HFFc6 (cell line): ENCODE data around the gene AXIN1. TPM values are rescaled to one million over a fixed set of nuclear protein-coding genes. Genes with fewer than 3 reads are reported as not detected.
"Not testable (repeated sequence)": the region's sequence is repeated elsewhere in the genome, so short reads cannot be mapped to it uniquely, and the experiment has no call there.

ENCODE experiments used
- DNase-seq: peaks from one replicate; pipeline ENCODE4 v3.0.0-alpha.2; 2018
- H3K27ac Mint-ChIP-seq: 2 replicates; pipeline ENCODE4 v1.8.0; 2020; ENCODE audit warnings: mild to moderate bottlenecking, mixed read lengths
- H3K27me3 Mint-ChIP-seq: 2 replicates; pipeline ENCODE4 v1.8.0; 2021; ENCODE audit warnings: mild to moderate bottlenecking, moderate library complexity, mixed read lengths; ENCODE audit not compliant: insufficient read depth
- H3K36me3 Mint-ChIP-seq: 2 replicates; pipeline ENCODE4 v1.8.0; 2021; ENCODE audit warnings: low read depth, mixed read lengths
- H3K4me1 Mint-ChIP-seq: 2 replicates; pipeline ENCODE4 v1.8.0; 2020; ENCODE audit warnings: low read depth, mixed read lengths
- H3K4me3 Mint-ChIP-seq: 2 replicates; pipeline ENCODE4 v1.8.0; 2020; ENCODE audit warnings: mild to moderate bottlenecking, moderate library complexity, mixed read lengths
- H3K9me3 Mint-ChIP-seq: 2 replicates; pipeline ENCODE4 v1.8.0; 2020; ENCODE audit warnings: mild to moderate bottlenecking, mixed read lengths
- CTCF ChIP-seq: fragments of 200-600 bp; sonication (generic); IDR thresholded peaks from 2 replicates; pipeline ENCODE4 v1.5.0; 2021; ENCODE audit warnings: antibody characterized with exemption, mild to moderate bottlenecking
- total RNA-seq, 6 experiments: library from RNA; stranded (reverse); fragmentation: NEBNext Ultra II Directional; extraction: Animal tissue kit (Norgen Biotek cat#: 25700); gene quantifications; 2 replicates in 1 of 6; 3 replicates in 5 of 6; pipeline ENCODE4 v1.2.3, GENCODE V29; 2021

The AXIN1 gene
- total RNA-seq, 6 experiments from 2014 or later = 13.6 to 16.7 (median 14.7) TPM

- H3K27me3 Mint-ChIP-seq = peaks cover 1% of the 10 kb centered on the region
- H3K4me1 Mint-ChIP-seq = peaks cover 10% of the 10 kb centered on the region
- no peak overlapping the region for H3K27ac Mint-ChIP-seq
- no peak for TF ChIP-seq CTCF
- H3K36me3 Mint-ChIP-seq = peaks cover 20% of the 10 kb centered on the region
- H3K4me3 Mint-ChIP-seq = no peak overlapping the region
- DNase-seq = no peak
- no peaks in the 10 kb centered on the region for H3K9me3 Mint-ChIP-seq
Observed at GRCh38 chr16:340370-341091, 12.0 kb downstream of the AXIN1 start.

GRCh38 chr16:339680-340079 is 12.8 kb downstream of the AXIN1 start:
- DNase-seq = no peak
- Mint-ChIP-seq H3K27ac (no peak overlapping the region), H3K27me3 (peaks cover 1% of the 10 kb centered on the region), H3K4me1 (peaks cover 16% of the 10 kb centered on the region), H3K9me3 (no peaks in the 10 kb centered on the region), H3K4me3 (no peak overlapping the region), H3K36me3 (peaks cover 11% of the 10 kb centered on the region)
- no peak for TF ChIP-seq CTCF

DNA sequence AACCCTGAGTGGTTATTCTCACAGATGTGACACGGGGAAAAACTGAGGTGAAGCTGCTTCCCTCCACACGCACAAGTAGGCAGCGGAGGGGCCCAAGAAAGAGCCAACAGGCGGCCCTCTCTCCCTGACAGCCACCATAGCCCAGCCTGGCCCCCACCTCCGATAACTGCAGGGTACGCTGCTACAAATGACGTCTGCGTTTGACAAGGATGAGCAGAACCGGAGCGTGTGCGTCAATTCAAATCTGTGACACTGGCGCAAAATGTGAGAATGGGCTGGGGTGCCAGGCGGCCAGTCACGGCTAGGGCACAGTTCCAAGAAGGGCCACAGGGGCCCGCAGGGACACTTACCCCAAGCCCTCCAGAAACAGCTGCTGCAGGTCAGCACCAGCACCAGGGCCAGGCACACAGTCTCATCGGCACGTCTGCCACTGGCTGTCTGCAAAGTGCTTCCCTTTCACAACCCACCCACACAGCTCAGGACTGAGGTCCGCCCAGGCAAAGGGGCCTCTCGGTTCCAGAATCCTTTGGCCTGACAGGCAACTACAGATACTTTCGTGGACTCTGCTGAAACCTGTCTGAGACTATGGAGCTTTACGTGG is 14.4 kb downstream of the AXIN1 start:
- Mint-ChIP-seq H3K27me3 (peaks cover 1% of the 10 kb centered on the region), H3K4me3 (no peak overlapping the region), H3K9me3 (no peaks in the 10 kb centered on the region), H3K36me3 (peaks cover 9% of the 10 kb centered on the region), H3K4me1 (peaks cover 23% of the 10 kb centered on the region), H3K27ac (no peak overlapping the region)
- DNase-seq = no peak
- TF ChIP-seq CTCF = no peak

DNA sequence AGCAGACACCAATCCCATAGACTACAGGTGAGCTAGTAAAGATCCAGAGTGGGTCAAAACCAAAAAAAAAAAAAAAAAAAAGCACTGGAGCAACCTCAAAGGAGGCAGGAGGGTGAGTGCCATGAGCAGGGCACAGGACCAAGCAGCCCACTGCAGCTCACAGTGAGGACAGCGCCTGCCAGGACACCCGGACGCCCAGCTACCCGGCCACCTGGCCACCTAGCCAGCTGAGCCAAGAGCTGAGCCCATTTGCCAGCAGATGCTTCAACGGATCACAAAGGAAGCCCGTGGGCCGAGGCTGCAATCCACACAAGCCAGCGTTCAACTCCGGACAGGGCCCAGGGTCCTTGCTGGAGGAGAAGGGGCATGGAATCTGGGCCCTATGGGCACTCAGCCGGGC is 15.1 kb downstream of the AXIN1 start:
- Mint-ChIP-seq H3K36me3 (peaks cover 8% of the 10 kb centered on the region), H3K27me3 (peaks cover 1% of the 10 kb centered on the region), H3K4me1 (peaks cover 27% of the 10 kb centered on the region), H3K4me3 (no peak overlapping the region), H3K9me3 (no peaks in the 10 kb centered on the region), H3K27ac (no peak overlapping the region)
- DNase-seq = no peak
- TF ChIP-seq CTCF = no peak

DNA sequence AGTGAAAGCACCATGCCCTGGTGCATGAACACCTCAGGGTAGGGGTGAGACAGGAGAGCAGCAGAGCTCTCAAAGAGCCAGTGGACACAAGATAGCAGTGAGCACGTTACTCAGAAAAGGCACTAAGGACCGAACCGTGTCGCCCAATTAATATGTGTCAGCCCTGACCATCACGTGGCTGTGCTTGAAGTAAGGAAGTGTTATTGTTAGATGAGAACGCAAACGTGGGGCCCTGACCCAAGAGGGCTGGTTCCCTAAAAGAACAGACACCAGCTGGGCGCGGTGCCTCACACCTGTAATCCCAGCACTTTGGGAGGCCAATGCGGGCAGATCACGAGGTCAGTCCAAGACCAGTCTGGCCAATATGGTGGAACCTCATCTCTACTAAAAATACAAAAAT is 16.3 kb downstream of the AXIN1 start:
- Mint-ChIP-seq H3K9me3 (no peaks in the 10 kb centered on the region), H3K4me3 (no peak overlapping the region), H3K4me1 (peaks cover 39% of the 10 kb centered on the region), H3K36me3 (no peaks in the 10 kb centered on the region), H3K27ac (no peak overlapping the region), H3K27me3 (peaks cover 1% of the 10 kb centered on the region)
- no peak for TF ChIP-seq CTCF
- no peak for DNase-seq

DNA sequence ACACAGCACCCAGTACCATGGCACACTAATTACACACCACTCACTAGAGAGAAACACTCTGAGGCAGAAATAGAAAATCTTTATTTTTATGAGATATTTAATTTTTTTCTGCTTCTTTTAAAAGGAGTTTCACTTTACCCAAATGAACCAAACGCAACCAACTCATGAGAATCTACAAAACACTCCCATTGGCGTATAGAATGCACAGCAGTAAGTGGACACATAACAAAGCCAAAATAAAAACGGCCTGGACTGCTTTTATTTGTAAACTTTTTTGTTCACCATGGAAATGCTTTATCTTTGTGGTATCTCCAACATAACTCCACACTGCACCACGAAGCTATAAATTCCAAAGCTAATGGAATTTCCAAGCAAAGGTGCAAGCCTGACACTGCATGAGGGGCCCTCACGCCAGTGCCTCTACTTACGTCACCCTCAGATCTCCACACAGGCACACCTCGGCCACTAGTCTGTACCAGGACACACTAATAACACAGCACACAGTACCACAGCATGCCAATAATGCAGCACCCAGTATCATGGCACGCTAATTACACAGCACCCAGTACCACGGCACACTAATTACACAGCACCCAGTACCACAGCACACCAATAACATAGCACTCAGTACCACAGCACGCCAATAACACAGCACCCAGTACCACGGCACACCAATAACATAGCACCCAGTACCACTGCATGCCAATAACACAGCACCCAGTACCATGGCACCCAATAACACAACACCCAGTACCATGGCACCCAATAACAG is 17.5 kb downstream of the AXIN1 start:
- not testable (repeated sequence) for H3K4me3 Mint-ChIP-seq, H3K27ac Mint-ChIP-seq, H3K27me3 Mint-ChIP-seq, H3K36me3 Mint-ChIP-seq, H3K9me3 Mint-ChIP-seq
- H3K4me1 Mint-ChIP-seq = peaks cover 49% of the 10 kb centered on the region
- DNase-seq = peak; percentile 42

DNA sequence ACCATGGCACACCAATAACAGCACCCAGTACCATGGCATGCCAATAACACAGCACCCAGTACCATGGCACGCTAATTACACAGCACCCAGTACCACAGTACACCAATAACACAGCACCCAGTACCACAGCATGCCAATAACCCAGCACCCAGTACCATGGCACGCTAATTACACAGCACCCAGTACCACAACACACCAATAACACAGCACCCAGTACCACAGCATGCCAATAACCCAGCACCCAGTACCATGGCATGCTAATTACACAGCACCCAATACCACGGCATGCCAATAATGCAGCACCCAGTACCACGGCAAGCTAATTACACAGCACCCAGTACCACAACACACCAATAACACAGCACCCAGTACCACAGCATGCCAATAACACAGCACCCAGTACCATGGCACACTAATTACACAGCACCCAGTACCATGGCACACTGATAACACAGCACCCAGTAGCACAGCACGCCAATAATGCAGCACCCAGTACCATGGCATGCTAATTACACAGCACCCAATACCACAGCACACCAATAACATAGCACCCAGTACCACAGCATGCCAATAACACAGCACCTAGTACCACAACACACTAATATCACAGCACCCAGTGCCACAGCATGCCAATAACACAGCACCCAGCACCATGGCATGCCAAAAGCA is 18.2 kb downstream of the AXIN1 start:
- H3K36me3 Mint-ChIP-seq, H3K27me3 Mint-ChIP-seq, H3K9me3 Mint-ChIP-seq, H3K4me3 Mint-ChIP-seq, H3K27ac Mint-ChIP-seq, DNase-seq: not testable (repeated sequence)
- H3K4me1 Mint-ChIP-seq = peaks cover 43% of the 10 kb centered on the region
